ENCODE data around the gene SLC27A2. TPM values are rescaled to one million over a fixed set of nuclear protein-coding genes. Genes with fewer than 3 reads are reported as not detected.

The SLC27A2 gene
- total and polyA plus RNA-seq, 7 experiments from 2014 or later = 0.17 to 28.2 (median 0.43) TPM

DNA sequence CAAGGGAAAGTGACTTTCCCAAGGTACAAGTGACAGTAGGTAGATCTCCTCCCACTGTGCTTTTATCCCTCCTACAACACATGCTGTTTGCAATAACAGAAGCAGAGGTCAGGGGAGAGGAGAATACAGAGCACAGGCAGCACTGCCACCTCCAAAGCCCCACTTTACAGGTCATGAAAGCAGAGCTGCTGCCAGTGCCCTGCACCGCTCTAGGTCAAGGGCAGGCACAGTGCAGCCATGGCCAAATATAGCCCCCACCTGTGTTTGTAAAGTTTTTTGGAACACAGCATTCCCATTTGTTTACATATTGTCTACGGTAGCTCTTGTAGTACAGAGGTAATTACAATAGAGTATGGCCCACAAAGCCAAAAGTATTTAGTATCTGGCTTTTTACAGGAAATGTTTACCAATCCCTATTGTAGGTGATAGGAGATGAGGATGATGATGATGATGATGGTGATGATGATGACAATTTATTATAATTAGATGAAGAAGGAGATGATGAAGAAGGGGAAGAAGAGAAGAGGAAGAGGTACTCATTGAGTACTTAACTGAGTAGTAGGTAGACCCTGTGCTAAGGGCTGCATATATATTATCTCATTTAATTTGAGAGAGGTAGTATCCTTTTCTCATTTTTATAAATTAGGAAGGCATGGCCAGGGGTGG is 63.1 kb downstream of the SLC27A2 start:
- Histone ChIP-seq H3K27me3 (ENCODE audit: control insufficient read depth in 2 of 2, insufficient read depth in 2 of 2, low read length in 2 of 2) (no peaks in the 10 kb centered on the region), H3K4me1 (ENCODE audit: control insufficient read depth in 2 of 2, insufficient read depth in 2 of 2, low read length in 2 of 2) (peaks cover 8 to 12% of the 10 kb centered on the region in 2 donors), H3K4me3 (ENCODE audit: low read length) (no peak overlapping the region), H3K27ac (ENCODE audit: low read depth, low read length) (no peak overlapping the region), H3K9me3 (ENCODE audit: control insufficient read depth in 2 of 3, low read length in 3 of 3) (no peaks in the 10 kb centered on the region), H3K36me3 (ENCODE audit: control insufficient read depth in 2 of 3, insufficient read depth in 3 of 3, low read length in 3 of 3) (no peaks in the 10 kb centered on the region)
- intact Hi-C loops (cut with micrococcal nuclease) = loop anchor here (5.0 kb wide), 4 partner anchors 63 to 177 kb away; partner anchors contain the start of genes SLC27A2 (in 1 of the 2) and USP8 (in 1 of the 2)
- ChIA-PET CTCF (no interaction called here), POLR2A (no interaction called here)
- peak overlapping the region in 1 of 9 donors; percentile 16 for H3K27ac Mint-ChIP-seq
- H3K9me3 Mint-ChIP-seq = no peaks in the 10 kb centered on the region
- no peaks in the 10 kb centered on the region for H3K27me3 Mint-ChIP-seq
- no peak for ATAC-seq
- H3K4me3 Mint-ChIP-seq = no peak overlapping the region
- DNase-seq = no peak
- peaks cover 0 to 3% (median 0%) of the 10 kb centered on the region in 5 donors for H3K36me3 Mint-ChIP-seq
- peaks cover 7 to 58% (median 22%) of the 10 kb centered on the region in 7 donors for H3K4me1 Mint-ChIP-seq

DNA sequence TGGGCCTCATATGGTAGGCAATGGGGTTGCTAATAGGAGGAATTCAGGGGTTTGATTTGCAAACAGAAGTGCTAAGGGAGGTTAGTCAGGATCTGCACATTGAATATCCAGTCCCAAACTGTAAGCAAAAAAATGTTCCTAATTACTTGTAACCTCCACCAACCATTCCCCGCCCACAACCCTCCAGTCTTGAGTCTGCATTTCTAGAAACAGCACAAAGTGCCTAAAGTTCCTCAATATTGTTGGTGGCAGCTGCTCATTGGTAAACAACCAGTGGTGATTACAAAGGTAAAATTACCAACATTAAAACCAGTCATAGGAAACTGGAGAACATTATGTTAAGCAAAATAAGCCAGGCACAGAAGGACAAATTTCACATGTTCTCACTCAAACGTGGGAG is 64.6 kb downstream of the SLC27A2 start:
- peak overlapping the region in 2 of 10 donors; percentile 2 to 26 for H3K4me3 Mint-ChIP-seq
- Histone ChIP-seq H3K4me3 (ENCODE audit: low read length) (no peak overlapping the region), H3K36me3 (ENCODE audit: control insufficient read depth in 2 of 3, insufficient read depth in 3 of 3, low read length in 3 of 3) (no peaks in the 10 kb centered on the region), H3K4me1 (ENCODE audit: control insufficient read depth in 2 of 2, insufficient read depth in 2 of 2, low read length in 2 of 2) (peaks cover 8 to 12% of the 10 kb centered on the region in 2 donors), H3K9me3 (ENCODE audit: control insufficient read depth in 2 of 3, low read length in 3 of 3) (no peaks in the 10 kb centered on the region), H3K27ac (ENCODE audit: low read depth, low read length) (no peak overlapping the region), H3K27me3 (ENCODE audit: control insufficient read depth in 2 of 2, insufficient read depth in 2 of 2, low read length in 2 of 2) (no peaks in the 10 kb centered on the region)
- intact Hi-C loops (cut with micrococcal nuclease) = loop anchor here (1.0 to 5.0 kb wide), 5 partner anchors 16 to 176 kb away; partner anchors contain the start of genes SLC27A2 (in 1 of the 2) and USP8 (in 1 of the 2)
- H3K9me3 Mint-ChIP-seq = no peaks in the 10 kb centered on the region
- H3K4me1 Mint-ChIP-seq = peaks cover 7 to 61% (median 22%) of the 10 kb centered on the region in 7 donors
- POLR2A ChIA-PET = interaction anchor here (1.0 kb wide), 1 partner anchor 108 kb away, joined by 3 read pairs; the partner anchor contains the start of gene GABPB1
- peaks cover 0 to 3% (median 0%) of the 10 kb centered on the region in 5 donors for H3K36me3 Mint-ChIP-seq
- peaks cover 0 to 4% (median 0%) of the 10 kb centered on the region in 5 donors for H3K27me3 Mint-ChIP-seq
- ATAC-seq (no peak), DNase-seq (no peak)
- CTCF ChIA-PET = no interaction called here
- peak overlapping the region in 5 of 9 donors; percentile 21 to 93 (median 52) for H3K27ac Mint-ChIP-seq

DNA sequence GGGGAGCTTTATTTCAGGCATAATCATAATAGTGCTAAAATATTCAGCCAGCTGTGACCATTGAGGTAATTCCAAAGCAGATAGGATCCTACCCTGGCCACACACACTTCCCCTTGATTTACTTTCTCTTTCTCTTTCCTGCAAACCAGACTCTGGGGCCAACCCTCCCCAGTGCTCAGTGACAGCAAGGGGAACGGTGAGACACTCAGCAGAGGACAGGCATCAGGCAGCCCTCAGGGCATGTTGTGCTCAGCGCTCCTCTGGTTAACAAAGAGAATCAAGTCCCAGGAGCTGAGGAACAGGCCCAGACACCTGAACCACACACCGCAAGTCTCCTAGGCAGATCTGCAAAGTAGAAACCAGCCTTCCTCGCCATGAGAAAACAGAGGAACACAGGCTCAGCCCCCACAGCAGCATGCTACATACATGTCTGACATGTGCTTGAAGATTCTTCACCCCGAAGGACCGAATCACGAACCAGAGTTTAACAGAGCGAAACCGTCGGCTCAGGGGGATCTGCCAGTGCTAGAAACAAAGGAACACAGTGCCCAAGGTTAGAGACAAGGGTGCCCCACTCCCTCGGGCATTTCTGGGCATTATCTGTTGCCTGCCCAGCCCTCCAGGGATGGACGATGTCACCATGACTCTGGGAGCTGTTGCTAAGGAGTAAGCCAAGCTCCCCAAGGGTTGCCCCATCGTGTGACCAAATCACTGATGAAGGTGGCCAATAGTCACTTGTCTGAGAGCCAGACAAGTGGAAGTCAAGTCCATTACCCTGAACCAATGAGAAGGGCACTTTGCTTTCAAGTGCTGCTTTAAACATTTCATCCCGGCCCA is 66.0 kb downstream of the SLC27A2 start:
- H3K27me3 ChIP-seq (ENCODE audit: control insufficient read depth in 2 of 2, insufficient read depth in 2 of 2, low read length in 2 of 2) = no peaks in the 10 kb centered on the region
- CTCF ChIA-PET = no interaction called here
- peaks cover 0 to 3% (median 0%) of the 10 kb centered on the region in 5 donors for H3K36me3 Mint-ChIP-seq

DNA sequence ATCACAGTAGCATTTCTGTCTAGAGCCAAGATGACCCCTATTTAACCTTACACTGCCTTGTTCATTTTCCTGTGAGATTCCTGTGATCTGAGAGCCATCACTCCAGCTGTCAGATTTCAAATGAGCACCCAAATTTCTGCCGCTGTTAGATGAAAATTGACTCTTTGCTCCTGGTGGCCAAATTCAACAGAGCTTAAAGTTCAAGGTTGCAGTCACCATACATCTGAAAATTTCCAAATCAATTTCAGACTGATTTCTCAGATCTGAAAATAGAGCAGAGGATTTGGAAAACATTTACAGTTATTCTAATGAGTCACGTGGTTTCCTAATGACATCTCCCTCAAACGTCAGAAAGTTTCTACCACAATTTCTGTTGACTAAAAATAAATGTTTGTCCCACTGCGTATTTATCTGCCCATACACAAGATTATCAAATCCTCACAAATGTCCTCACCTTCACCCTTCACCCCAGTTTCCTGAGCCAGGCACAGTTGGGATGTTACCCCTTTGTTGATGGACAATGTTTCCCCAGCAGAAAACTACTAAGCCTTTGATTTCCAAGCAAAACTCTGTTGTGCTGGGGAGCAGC is 67.1 kb downstream of the SLC27A2 start:
- H3K27me3 Mint-ChIP-seq = peaks cover 0 to 5% (median 0%) of the 10 kb centered on the region in 5 donors
- H3K4me1 ChIP-seq (ENCODE audit: control insufficient read depth in 2 of 2, insufficient read depth in 2 of 2, low read length in 2 of 2) = peaks cover 8 to 12% of the 10 kb centered on the region in 2 donors
- H3K27me3 ChIP-seq (ENCODE audit: control insufficient read depth in 2 of 2, insufficient read depth in 2 of 2, low read length in 2 of 2) = no peaks in the 10 kb centered on the region
- no peaks in the 10 kb centered on the region for H3K36me3 ChIP-seq (ENCODE audit: control insufficient read depth in 2 of 3, insufficient read depth in 3 of 3, low read length in 3 of 3)
- ChIA-PET CTCF (no interaction called here), POLR2A (no interaction called here)
- H3K4me3 ChIP-seq (ENCODE audit: low read length) = no peak overlapping the region
- H3K4me3 Mint-ChIP-seq = peak overlapping the region in 4 of 10 donors; percentile 68 to 88 (median 86)
- intact Hi-C loops (cut with micrococcal nuclease) = loop anchor here (2.0 to 5.0 kb wide), 5 partner anchors 67 to 173 kb away; partner anchors contain the start of genes SLC27A2 (in 1 of the 2) and USP8 (in 1 of the 2)
- no peak for DNase-seq
- H3K4me1 Mint-ChIP-seq = peaks cover 7 to 67% (median 22%) of the 10 kb centered on the region in 7 donors
- H3K27ac Mint-ChIP-seq = peak overlapping the region in 7 of 9 donors; percentile 29 to 99 (median 90)
- ATAC-seq = no peak
- no peak overlapping the region for H3K27ac ChIP-seq (ENCODE audit: low read depth, low read length)
- H3K9me3 ChIP-seq (ENCODE audit: control insufficient read depth in 2 of 3, low read length in 3 of 3) = no peaks in the 10 kb centered on the region
- peaks cover 0 to 3% (median 0%) of the 10 kb centered on the region in 5 donors for H3K36me3 Mint-ChIP-seq
- no peaks in the 10 kb centered on the region for H3K9me3 Mint-ChIP-seq

More for the DNA sequence above, 66.0 kb downstream of the SLC27A2 start:
- peaks cover 7 to 65% (median 22%) of the 10 kb centered on the region in 7 donors for H3K4me1 Mint-ChIP-seq
- peaks cover 8 to 12% of the 10 kb centered on the region in 2 donors for H3K4me1 ChIP-seq (ENCODE audit: control insufficient read depth in 2 of 2, insufficient read depth in 2 of 2, low read length in 2 of 2)
- DNase-seq (peak in 8 of 9 donors; percentile 18 to 62 (median 53)), ATAC-seq (peak; percentile 93)
- H3K27ac Mint-ChIP-seq = peak overlapping the region; percentile 89 to 99 (median 94)
- POLR2A ChIA-PET = interaction anchor here (1.0 to 1.2 kb wide), 2 partner anchors 103 to 106 kb away, joined by 3 read pairs; partner anchors contain the start of gene GABPB1
- peak overlapping the region; percentile 53 for H3K4me3 ChIP-seq (ENCODE audit: low read length)
- intact Hi-C loops (cut with micrococcal nuclease) = loop anchor here (1.0 to 5.0 kb wide), 6 partner anchors 14 to 174 kb away; partner anchors contain the start of genes SLC27A2 (in 1 of the 2) and USP8 (in 1 of the 2)
- no peaks in the 10 kb centered on the region for H3K36me3 ChIP-seq (ENCODE audit: control insufficient read depth in 2 of 3, insufficient read depth in 3 of 3, low read length in 3 of 3)
- peaks cover 0 to 5% (median 0%) of the 10 kb centered on the region in 5 donors for H3K27me3 Mint-ChIP-seq
- peak overlapping the region; percentile 53 for H3K27ac ChIP-seq (ENCODE audit: low read depth, low read length)
- H3K9me3 ChIP-seq (ENCODE audit: control insufficient read depth in 2 of 3, low read length in 3 of 3) = no peaks in the 10 kb centered on the region
- H3K4me3 Mint-ChIP-seq = peak overlapping the region; percentile 55 to 88 (median 84)
- H3K9me3 Mint-ChIP-seq = no peaks in the 10 kb centered on the region

DNA sequence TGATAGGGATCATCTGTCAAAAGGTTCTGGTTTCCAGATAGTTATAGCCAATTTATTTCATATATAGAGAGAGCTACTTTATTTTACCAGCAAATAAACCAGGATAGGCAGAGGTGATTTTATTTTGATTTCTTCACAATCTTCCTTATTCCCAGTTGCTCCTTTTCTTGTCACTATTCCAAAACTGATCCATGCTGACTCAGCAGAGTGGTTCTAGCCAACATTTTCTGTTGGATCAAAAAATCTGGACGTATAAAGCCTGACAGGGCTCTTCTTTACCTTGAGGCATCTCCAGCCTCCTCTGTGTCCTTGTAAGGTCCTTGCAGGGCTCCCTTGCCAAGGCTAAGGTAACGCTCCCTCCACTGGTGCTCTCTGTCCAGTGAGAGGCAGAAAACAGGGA is 67.7 kb downstream of the SLC27A2 start:
- Mint-ChIP-seq H3K4me3 (no peak overlapping the region), H3K9me3 (no peaks in the 10 kb centered on the region), H3K27ac (peak overlapping the region in 3 of 9 donors; percentile 89 to 99 (median 93)), H3K4me1 (peaks cover 7 to 67% (median 22%) of the 10 kb centered on the region in 7 donors), H3K27me3 (peaks cover 0 to 5% (median 0%) of the 10 kb centered on the region in 5 donors), H3K36me3 (peaks cover 0 to 3% (median 0%) of the 10 kb centered on the region in 5 donors)
- CTCF ChIA-PET = no interaction called here
- intact Hi-C loops (cut with micrococcal nuclease) = loop anchor here (2.0 to 5.0 kb wide), 5 partner anchors 67 to 173 kb away; partner anchors contain the start of genes SLC27A2 (in 1 of the 2) and USP8 (in 1 of the 2)
- no peaks in the 10 kb centered on the region for H3K36me3 ChIP-seq (ENCODE audit: control insufficient read depth in 2 of 3, insufficient read depth in 3 of 3, low read length in 3 of 3)
- ATAC-seq (no peak), DNase-seq (no peak)
- H3K4me3 ChIP-seq (ENCODE audit: low read length) = no peak overlapping the region
- H3K9me3 ChIP-seq (ENCODE audit: control insufficient read depth in 2 of 3, low read length in 3 of 3) = no peaks in the 10 kb centered on the region
- POLR2A ChIA-PET = no interaction called here
- no peak overlapping the region for H3K27ac ChIP-seq (ENCODE audit: low read depth, low read length)
- no peaks in the 10 kb centered on the region for H3K27me3 ChIP-seq (ENCODE audit: control insufficient read depth in 2 of 2, insufficient read depth in 2 of 2, low read length in 2 of 2)
- H3K4me1 ChIP-seq (ENCODE audit: control insufficient read depth in 2 of 2, insufficient read depth in 2 of 2, low read length in 2 of 2) = peaks cover 8 to 12% of the 10 kb centered on the region in 2 donors
